ENCODE data around the gene RALGPS2. TPM values are rescaled to one million over a fixed set of nuclear protein-coding genes. Genes with fewer than 3 reads are reported as not detected.

The RALGPS2 gene
- total and polyA plus RNA-seq, 2 experiments from 2014 or later = 8.1 to 31.2 TPM

DNA sequence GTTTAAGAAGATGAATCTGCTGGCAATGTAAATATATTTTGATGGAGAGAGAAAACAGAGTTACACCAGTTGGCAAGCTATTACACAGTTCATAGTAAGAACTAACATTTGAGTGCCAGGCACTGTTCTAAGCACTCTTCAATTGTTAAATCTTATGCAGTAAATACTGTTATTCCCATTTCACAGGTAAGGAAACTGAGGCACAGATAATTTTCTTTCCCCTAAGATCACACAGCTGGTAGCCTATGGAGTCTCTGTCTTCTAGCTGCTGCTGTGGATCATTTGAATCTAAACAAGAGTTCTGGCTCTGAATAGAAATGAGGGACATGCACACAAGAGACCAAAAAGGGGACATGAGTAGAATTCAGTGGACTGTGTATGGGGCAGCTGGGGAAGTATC, 137.8 kb downstream of the RALGPS2 start:
- H3F3A ChIP-seq (replicated peaks; ENCODE audit: low read depth) = no peaks in the 10 kb centered on the region
- H3K9me2 ChIP-seq (ENCODE audit: insufficient read depth) = no peaks in the 10 kb centered on the region
- no peaks in the 10 kb centered on the region for H3K36me3 ChIP-seq (ENCODE audit: insufficient read depth)
- ATAC-seq (no peak), DNase-seq (ENCODE audit: low spot score) (no peak)
- Mint-ChIP-seq H3K4me1 (peaks cover 9% of the 10 kb centered on the region; the same call in 2 of the 3 replicates), H3K27me3 (ENCODE audit: insufficient read depth, low read depth, poor library complexity) (peaks cover 1% of the 10 kb centered on the region), H3K27ac (no peak overlapping the region), H3K4me3 (no peak overlapping the region), H3K9me3 (no peaks in the 10 kb centered on the region), H3K36me3 (ENCODE audit: low read depth) (no peaks in the 10 kb centered on the region)
- no peak overlapping the region for H3K4me3 ChIP-seq
- H3K4me2 ChIP-seq = no peak overlapping the region
- no peaks in the 10 kb centered on the region for H3K79me2 ChIP-seq (replicated peaks; ENCODE audit: insufficient read depth)
- H4K20me1 ChIP-seq (replicated peaks; ENCODE audit: insufficient read depth) = no peaks in the 10 kb centered on the region
- no peak overlapping the region for H3K27ac ChIP-seq (ENCODE audit: low read depth)
- H3K27me3 ChIP-seq (ENCODE audit: insufficient read depth) = no peaks in the 10 kb centered on the region
- no peak overlapping the region for H2AFZ ChIP-seq
- no peaks in the 10 kb centered on the region for H3K4me1 ChIP-seq (ENCODE audit: insufficient read depth)
- no peak for TF ChIP-seq REST (IDR thresholded peaks at IDR 0.05; ENCODE audit: unreplicated experiment)
- no peak for TF ChIP-seq ZNF114 (CRISPR knock-in tag; IDR thresholded peaks at IDR 0.05)
- TF ChIP-seq EZH2 (IDR thresholded peaks at IDR 0.05; ENCODE audit: low read depth, unreplicated experiment) = no peak
- no peak for TF ChIP-seq ETS1 (IDR thresholded peaks at IDR 0.05)
- TF ChIP-seq JUNB (IDR thresholded peaks at IDR 0.05; ENCODE audit: unreplicated experiment) = no peak
- TF ChIP-seq POLR2AphosphoS5 (IDR thresholded peaks at IDR 0.05; ENCODE audit: low read depth) = no peak
- no peak for TF ChIP-seq NANOG (IDR thresholded peaks at IDR 0.05; ENCODE audit: borderline replicate concordance)
- no peak for TF ChIP-seq ZNF331 (CRISPR knock-in tag; IDR thresholded peaks at IDR 0.05; ENCODE audit: low read depth)
- TF ChIP-seq EZH2phosphoT487 (IDR thresholded peaks at IDR 0.05; ENCODE audit: unreplicated experiment) = no peak
- no peak for TF ChIP-seq STAT1 (IDR thresholded peaks at IDR 0.05; ENCODE audit: unreplicated experiment)

GRCh38 chr1:178864326-178864725, 139.3 kb downstream of the RALGPS2 start:
- no peaks in the 10 kb centered on the region for H3K9me3 Mint-ChIP-seq
- no peaks in the 10 kb centered on the region for H3K79me2 ChIP-seq (replicated peaks; ENCODE audit: insufficient read depth)
- no peak overlapping the region for H3K27ac Mint-ChIP-seq
- peaks cover 15% of the 10 kb centered on the region; the same call in 2 of the 3 replicates for H3K4me1 Mint-ChIP-seq
- DNase-seq (ENCODE audit: low spot score) (no peak), ATAC-seq (no peak)
- H3K27me3 ChIP-seq (ENCODE audit: insufficient read depth) = no peaks in the 10 kb centered on the region
- no peak overlapping the region for H3K4me2 ChIP-seq
- H3K9me2 ChIP-seq (ENCODE audit: insufficient read depth) = no peaks in the 10 kb centered on the region
- peaks cover 13% of the 10 kb centered on the region for H3K4me1 ChIP-seq (ENCODE audit: insufficient read depth)
- H3K27ac ChIP-seq (ENCODE audit: low read depth) = no peak overlapping the region
- H3K36me3 Mint-ChIP-seq (ENCODE audit: low read depth) = no peaks in the 10 kb centered on the region
- no peak overlapping the region for H2AFZ ChIP-seq
- no peaks in the 10 kb centered on the region for H3F3A ChIP-seq (replicated peaks; ENCODE audit: low read depth)
- H3K4me3 Mint-ChIP-seq = no peak overlapping the region
- H3K36me3 ChIP-seq (ENCODE audit: insufficient read depth) = no peaks in the 10 kb centered on the region
- no peak overlapping the region for H3K4me3 ChIP-seq
- H4K20me1 ChIP-seq (replicated peaks; ENCODE audit: insufficient read depth) = no peaks in the 10 kb centered on the region
- peaks cover 1% of the 10 kb centered on the region for H3K27me3 Mint-ChIP-seq (ENCODE audit: insufficient read depth, low read depth, poor library complexity)
- TF ChIP-seq ZNF462 (CRISPR knock-in tag; IDR thresholded peaks at IDR 0.05) (no peak), ETS1 (IDR thresholded peaks at IDR 0.05) (no peak), JUNB (IDR thresholded peaks at IDR 0.05; ENCODE audit: unreplicated experiment) (no peak), STAT1 (IDR thresholded peaks at IDR 0.05; ENCODE audit: unreplicated experiment) (no peak)

Measured in GM23338 (cell line).